GM23338 (cell line): ENCODE measurements around the gene RAD50.

ENCODE experiments used
- CTCF ChIP-seq, 2 experiments: fragments of 200-600 bp in 1 of 2; sonication (generic) in 1 of 2; conservative IDR thresholded peaks; 2 replicates each; pipeline versions ENCODE4 v1.5.1 to v1.6.1; 2016 to 2017; ENCODE audit warnings: antibody characterized with exemption in 2 of 2, low read depth in 2 of 2, mild to moderate bottlenecking in 2 of 2, moderate library complexity in 1 of 2
- EZH2 ChIP-seq: fragments of 200-600 bp; sonication (generic); IDR thresholded peaks from one replicate; pipeline ENCODE4 v1.8.0; 2017; ENCODE audit warnings: antibody characterized with exemption, mild to moderate bottlenecking, low read depth; ENCODE audit not compliant: unreplicated experiment
- POLR2AphosphoS5 ChIP-seq: IDR thresholded peaks from 2 replicates; pipeline ENCODE4 v1.6.1; 2016; ENCODE audit warnings: antibody characterized with exemption, low read depth
- REST ChIP-seq: IDR thresholded peaks from one replicate; pipeline ENCODE4 v1.6.1; 2018; ENCODE audit warnings: antibody characterized with exemption; ENCODE audit not compliant: unreplicated experiment
- ZNF331 ChIP-seq: fragments of 250-450 bp; sonication (Bioruptor Pico); IDR thresholded peaks from 2 replicates; pipeline ENCODE4 v1.5.0; 2020; ENCODE audit warnings: low read depth, mild to moderate bottlenecking, moderate library complexity

DNA sequence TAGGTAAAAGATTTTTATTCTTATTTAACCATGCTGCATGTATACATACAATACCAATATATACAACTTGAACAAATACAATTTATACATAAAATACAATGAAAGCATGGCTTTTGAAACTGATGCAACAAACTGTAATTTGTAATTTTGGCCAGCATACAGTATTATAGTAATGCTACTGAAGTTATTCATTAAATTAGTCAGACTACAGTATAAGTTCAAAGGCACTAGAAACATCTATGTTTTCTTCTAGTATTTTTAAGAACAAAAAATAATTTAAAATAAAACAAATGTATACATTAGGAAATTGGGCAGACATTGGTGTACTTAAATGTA is 135.8 kb downstream of the RAD50 start:
- TF ChIP-seq CTCF (conservative IDR thresholded peaks at IDR 0.05; ENCODE audit: low read depth in 2 of 2) (no peak), POLR2AphosphoS5 (no peak), REST (no peak), EZH2 (no peak), ZNF331 (CRISPR knock-in tag) (no peak)
